ENCODE measurements around the gene CALML6.

DNA sequence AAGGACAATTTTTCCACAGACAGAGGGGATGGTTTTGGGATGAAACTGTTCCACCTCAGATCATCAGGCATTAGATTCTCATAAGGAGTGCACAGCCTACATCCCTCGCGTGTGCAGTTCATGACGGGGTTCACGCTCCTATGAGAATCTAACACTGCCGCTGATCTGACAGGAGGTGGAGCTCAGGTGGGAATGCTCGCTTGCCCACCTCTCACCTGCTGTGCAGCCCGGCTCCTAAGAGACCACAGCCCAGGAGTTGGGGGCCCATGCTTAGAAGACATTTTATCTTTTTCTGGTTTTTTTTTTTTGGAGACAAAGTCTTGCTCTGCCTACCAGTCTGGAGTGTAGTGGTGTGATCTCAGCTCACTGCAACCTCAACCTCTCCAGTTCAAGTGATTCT, 40.2 kb upstream of the CALML6 start:
- TF ChIP-seq, protein P1, sequence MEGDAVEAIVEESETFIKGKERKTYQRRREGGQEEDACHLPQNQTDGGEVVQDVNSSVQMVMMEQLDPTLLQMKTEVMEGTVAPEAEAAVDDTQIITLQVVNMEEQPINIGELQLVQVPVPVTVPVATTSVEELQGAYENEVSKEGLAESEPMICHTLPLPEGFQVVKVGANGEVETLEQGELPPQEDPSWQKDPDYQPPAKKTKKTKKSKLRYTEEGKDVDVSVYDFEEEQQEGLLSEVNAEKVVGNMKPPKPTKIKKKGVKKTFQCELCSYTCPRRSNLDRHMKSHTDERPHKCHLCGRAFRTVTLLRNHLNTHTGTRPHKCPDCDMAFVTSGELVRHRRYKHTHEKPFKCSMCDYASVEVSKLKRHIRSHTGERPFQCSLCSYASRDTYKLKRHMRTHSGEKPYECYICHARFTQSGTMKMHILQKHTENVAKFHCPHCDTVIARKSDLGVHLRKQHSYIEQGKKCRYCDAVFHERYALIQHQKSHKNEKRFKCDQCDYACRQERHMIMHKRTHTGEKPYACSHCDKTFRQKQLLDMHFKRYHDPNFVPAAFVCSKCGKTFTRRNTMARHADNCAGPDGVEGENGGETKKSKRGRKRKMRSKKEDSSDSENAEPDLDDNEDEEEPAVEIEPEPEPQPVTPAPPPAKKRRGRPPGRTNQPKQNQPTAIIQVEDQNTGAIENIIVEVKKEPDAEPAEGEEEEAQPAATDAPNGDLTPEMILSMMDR (IDR thresholded peaks at IDR 0.05; ENCODE audit: low read length): no peak
- TF ChIP-seq EZH2 (optimal IDR thresholded peaks at IDR 0.05; ENCODE audit: low read depth, low read length): no peak
- no peak for TF ChIP-seq EZH2phosphoT487 (IDR thresholded peaks at IDR 0.05; ENCODE audit: low read length)

All from MM.1S (cell line).